G401.6 (cell line): ENCODE measurements around the gene KLK3.

Source experiments
- FAIRE-seq: peaks from 2 replicates; lab custom pipeline; 2012; peaks lifted over from hg19 to GRCh38; lab: Jason Lieb, UNC

The KLK3 gene

GRCh38 chr19:50831026-50831396 lies 23.7 kb upstream of the KLK3 start:
- FAIRE-seq = no peak

- FAIRE-seq = no peak
Measured at GRCh38 chr19:50832666-50833065, 22.0 kb upstream of the KLK3 start.

GRCh38 chr19:50833117-50833801 lies 21.5 kb upstream of the KLK3 start, which contains the start of gene KLK15:
Gene KLK15, minus strand, starts transcription at chr19:50833574. Its CDS starts 2,082 bp downstream, at chr19:50831492.
- FAIRE-seq = no peak

GRCh38 chr19:50833802-50834167 lies 20.9 kb upstream of the KLK3 start:
- no peak for FAIRE-seq

GRCh38 chr19:50835103-50835784 lies 19.5 kb upstream of the KLK3 start:
- FAIRE-seq = no peak

DNA sequence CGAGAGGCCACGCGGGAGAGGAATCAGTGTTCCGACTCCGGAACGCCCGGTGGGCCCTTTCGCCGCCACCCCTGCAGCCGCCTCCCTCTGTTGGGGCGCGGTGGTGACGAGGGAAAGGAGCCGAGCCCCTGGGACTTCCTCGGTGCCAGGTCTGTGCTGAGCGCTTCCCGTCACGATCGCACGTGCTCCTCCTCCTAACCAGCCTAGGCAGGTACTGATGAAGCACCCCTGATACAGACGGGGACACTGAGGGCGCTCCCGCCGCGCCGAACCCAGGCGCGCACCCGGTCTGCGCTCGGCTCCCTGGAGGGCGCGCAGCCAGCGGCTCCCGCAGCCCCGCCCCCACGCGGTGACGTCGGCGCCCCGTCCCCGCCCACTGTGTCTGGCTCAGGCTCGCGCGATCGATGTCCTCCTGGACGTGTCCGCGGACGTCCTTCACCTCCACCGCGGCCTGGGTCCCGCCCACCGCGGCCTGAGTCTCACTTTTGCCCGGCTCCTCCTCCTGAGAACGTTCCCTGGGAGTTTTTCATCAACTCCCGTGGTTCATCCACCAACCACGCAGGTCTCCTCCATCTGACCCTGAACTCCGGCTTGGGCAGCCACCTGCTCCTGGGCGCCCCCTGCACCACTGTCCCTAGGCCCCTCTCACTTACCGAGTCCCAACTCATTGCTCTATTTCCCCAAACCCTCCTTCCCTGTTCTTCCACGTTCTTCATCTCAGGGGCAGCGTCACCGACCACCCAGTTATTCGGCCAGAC lies 18.8 kb upstream of the KLK3 start:
- FAIRE-seq = no peak

DNA sequence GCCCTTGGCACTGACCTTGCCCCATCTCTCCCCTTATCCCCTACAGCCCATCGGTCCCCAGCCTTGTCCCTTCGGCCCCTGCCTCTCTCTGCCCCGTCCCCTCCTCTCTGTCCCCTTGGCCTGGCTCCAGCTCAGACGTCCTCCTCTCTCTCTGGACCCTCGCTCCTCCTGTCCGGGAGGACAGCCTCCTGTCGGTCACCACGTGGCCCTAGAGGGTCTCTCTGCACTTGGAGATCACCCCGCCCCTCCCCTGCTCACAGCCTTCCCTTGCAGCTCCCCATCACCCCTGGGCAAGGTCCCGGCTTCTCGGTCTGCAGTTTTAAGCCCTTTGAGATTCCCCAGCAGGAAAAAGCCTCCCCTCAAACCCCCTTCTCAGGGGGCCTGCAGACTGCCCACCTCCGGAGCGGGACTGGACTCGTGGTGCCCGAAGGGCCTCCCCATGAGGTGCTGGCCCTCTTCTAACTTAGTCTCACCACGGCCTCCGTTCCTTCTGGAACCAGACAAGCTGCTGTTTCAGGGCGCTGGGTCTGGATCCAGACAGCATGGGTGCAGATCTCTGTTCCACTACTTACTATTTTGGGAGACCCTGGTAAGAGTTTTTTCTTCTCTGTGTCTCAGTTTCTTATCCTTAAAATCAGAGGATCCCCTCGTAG lies 18.0 kb upstream of the KLK3 start:
- no peak for FAIRE-seq

DNA sequence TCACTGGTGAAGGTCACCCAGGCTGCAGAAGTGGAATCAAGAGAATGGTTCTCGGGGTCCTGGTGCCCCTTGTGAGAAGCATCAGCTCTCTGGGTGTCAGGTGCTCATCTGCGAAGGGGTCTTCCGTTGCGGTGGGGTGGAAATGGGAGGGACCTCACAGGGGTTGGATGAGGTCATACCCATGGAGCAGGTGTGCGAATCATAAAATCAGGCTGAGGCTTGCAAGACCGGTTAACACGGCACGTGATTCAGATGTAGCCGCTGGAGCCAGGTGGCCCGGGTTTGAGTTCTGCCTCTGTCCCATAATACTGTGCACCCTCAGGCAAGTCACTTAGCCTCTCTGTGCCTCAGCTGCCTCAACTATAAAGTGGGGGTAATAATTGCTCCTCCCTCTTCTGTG lies 17.4 kb upstream of the KLK3 start:
- FAIRE-seq = no peak

DNA sequence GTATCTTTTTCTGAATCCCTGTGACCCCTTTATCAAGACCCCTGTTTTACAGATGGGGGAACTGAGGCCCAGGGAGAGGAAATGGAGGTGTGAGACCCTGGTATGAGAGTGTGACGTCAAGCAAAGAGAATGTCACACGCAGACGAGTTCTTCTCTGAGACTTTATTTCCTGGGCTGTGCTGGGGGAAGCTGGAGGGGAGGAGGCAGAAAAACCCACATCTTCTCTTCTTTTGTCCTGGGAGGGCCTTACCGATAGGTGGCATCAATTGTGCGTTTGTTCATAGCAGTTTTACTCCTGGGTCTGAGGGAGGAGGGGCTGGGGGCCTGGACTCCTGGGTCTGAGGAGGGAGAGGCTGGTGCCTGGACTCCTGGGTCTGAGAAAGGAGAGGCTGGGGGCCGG lies 16.5 kb upstream of the KLK3 start:
- no peak for FAIRE-seq

DNA sequence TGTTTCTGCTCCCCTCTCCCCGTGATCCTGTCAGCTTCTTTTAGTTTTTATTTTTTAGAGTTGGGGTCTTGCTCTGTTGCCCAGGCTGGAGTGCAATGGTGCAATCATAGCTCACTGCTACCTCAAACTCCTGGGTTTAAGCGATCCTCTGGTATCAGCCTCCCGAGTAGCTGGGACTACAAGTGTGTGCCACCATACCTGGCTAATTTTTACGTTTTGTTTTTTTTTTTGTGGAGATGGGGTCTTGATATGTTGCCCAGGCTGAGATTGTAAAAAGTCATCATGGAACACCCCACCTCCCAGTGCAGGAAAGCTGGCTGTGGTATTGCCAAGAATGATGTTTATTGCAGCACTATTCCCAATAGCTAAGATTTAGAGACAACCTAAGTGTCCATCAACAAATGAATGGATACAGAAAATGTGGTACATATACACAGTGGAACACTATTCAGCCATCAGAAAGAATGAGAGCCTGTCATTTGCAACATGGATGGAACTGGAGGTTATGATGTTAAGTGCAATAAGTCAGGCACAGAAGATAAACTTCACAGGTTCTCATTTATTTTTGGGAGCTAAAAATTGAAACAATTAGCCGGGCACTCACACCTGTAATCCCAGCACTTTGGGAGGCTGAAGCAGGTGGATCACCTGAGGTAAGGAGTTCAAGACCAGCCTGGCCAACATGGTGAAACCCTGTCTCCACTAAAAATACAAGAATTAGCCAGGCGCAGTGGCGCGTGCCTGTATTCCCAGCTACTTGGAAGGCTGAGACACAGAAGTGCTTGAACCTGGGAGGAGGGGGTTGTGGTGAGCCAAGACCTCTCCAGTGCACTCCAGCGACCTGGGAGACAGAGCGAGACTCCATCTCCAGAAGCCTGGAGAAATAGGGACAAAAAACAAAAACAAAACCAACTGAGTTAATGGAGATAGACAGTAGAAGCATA lies 14.7 kb upstream of the KLK3 start:
- FAIRE-seq = no peak

GRCh38 chr19:50842130-50842529 lies 12.6 kb upstream of the KLK3 start:
- no peak for FAIRE-seq

DNA sequence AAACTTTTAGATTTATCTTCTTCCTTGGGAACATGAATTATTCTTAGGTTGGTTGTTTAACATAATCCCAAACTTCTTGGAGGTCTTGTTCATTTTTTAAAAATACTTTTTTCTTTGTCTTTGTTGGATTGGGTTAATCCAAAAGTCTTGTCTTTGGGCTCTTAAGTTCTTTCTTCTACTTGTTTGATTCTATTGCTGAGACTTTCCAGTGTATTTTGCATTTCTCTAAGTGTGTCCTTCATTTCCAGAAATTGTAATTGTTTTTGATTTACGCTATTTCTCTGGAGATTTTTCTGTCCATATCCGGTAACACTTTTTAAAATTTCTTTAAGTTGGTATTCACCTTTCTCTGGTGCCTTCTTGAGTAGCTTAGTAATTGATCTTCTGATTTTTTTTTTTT lies 11.5 kb upstream of the KLK3 start:
- FAIRE-seq = no peak

GRCh38 chr19:50843701-50844221 lies 11.0 kb upstream of the KLK3 start:
- FAIRE-seq = no peak

GRCh38 chr19:50844296-50844935 lies 10.3 kb upstream of the KLK3 start:
- no peak for FAIRE-seq

GRCh38 chr19:50850738-50851137 lies 4.0 kb upstream of the KLK3 start:
- no peak for FAIRE-seq

DNA sequence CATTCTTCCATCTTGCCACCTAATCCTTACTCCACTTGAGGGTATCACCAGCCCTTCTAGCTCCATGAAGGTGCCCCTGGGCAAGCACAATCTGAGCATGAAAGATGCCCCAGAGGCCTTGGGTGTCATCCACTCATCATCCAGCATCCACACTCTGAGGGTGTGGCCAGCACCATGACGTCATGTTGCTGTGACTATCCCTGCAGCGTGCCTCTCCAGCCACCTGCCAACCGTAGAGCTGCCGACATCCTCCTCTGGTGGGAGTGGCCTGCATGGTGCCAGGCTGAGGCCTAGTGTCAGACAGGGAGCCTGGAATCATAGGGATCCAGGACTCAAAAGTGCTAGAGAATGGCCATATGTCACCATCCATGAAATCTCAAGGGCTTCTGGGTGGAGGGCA lies 3.1 kb upstream of the KLK3 start:
- FAIRE-seq = no peak

DNA sequence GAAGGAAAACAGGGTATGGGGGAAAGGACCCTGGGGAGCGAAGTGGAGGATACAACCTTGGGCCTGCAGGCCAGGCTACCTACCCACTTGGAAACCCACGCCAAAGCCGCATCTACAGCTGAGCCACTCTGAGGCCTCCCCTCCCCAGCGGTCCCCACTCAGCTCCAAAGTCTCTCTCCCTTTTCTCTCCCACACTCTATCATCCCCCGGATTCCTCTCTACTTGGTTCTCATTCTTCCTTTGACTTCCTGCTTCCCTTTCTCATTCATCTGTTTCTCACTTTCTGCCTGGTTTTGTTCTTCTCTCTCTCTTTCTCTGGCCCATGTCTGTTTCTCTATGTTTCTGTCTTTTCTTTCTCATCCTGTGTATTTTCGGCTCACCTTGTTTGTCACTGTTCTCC lies 2.7 kb downstream of the KLK3 start:
- no peak for FAIRE-seq

DNA sequence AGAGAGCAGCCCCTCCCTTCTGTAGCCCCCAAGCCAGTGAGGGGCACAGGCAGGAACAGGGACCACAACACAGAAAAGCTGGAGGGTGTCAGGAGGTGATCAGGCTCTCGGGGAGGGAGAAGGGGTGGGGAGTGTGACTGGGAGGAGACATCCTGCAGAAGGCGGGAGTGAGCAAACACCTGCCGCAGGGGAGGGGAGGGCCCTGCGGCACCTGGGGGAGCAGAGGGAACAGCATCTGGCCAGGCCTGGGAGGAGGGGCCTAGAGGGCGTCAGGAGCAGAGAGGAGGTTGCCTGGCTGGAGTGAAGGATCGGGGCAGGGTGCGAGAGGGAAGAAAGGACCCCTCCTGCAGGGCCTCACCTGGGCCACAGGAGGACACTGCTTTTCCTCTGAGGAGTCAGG lies 4.2 kb downstream of the KLK3 start:
- no peak for FAIRE-seq

DNA sequence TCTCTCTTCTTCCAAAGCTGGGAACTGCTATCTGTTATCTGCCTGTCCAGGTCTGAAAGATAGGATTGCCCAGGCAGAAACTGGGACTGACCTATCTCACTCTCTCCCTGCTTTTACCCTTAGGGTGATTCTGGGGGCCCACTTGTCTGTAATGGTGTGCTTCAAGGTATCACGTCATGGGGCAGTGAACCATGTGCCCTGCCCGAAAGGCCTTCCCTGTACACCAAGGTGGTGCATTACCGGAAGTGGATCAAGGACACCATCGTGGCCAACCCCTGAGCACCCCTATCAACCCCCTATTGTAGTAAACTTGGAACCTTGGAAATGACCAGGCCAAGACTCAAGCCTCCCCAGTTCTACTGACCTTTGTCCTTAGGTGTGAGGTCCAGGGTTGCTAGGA lies 5.1 kb downstream of the KLK3 start:
- no peak for FAIRE-seq

- FAIRE-seq = no peak
Measured at GRCh38 chr19:50861010-50861409, 6.3 kb downstream of the KLK3 start.
